ENCODE results near the gene MPHOSPH6.

DNA sequence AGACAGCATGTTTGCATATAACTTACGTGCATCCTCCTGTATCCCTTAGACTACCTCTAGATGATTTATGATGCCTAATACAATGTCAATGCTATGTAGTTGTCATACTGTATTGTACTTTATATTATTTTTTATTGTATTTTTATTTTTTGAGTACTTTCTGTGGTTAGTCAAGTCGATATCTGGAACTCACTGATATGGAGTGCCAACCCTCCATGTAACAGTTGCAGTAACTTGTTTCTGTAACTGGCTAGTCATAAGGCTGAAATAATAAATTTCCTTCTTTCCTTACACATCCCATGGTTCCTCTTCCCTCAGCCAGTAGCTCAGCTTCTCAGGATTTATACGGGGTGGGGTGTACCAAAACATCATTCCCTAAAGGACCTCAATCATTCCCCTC, 23.5 kb downstream of the MPHOSPH6 start:
- TF ChIP-seq POLR2A (IDR thresholded peaks at IDR 0.05) = no peak
- TF ChIP-seq, protein P1, sequence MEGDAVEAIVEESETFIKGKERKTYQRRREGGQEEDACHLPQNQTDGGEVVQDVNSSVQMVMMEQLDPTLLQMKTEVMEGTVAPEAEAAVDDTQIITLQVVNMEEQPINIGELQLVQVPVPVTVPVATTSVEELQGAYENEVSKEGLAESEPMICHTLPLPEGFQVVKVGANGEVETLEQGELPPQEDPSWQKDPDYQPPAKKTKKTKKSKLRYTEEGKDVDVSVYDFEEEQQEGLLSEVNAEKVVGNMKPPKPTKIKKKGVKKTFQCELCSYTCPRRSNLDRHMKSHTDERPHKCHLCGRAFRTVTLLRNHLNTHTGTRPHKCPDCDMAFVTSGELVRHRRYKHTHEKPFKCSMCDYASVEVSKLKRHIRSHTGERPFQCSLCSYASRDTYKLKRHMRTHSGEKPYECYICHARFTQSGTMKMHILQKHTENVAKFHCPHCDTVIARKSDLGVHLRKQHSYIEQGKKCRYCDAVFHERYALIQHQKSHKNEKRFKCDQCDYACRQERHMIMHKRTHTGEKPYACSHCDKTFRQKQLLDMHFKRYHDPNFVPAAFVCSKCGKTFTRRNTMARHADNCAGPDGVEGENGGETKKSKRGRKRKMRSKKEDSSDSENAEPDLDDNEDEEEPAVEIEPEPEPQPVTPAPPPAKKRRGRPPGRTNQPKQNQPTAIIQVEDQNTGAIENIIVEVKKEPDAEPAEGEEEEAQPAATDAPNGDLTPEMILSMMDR (IDR thresholded peaks at IDR 0.05) = no peak
